Thyroid gland (tissue), 4 donors: ENCODE measurements around the gene MKNK1. TPM values are rescaled to one million over a fixed set of nuclear protein-coding genes. Genes with fewer than 3 reads are reported as not detected.

Experiments used
- DNase-seq, 2 donors: peaks; one replicate each; pipeline ENCODE4 v3.0.0-alpha.2; 2019
- H3K27ac ChIP-seq, 3 donors: fragments of 200-600 bp; sonication (generic); 1 replicate in 2 of 3; 2 replicates in 1 of 3; pipeline ENCODE4 v1.5.1; 2016 to 2019; ENCODE audit warnings: mild to moderate bottlenecking in 1 of 3, moderate library complexity in 1 of 3
- H3K27me3 ChIP-seq: fragments of 200-600 bp; sonication (generic); one replicate; pipeline ENCODE4 v1.5.1; 2019
- H3K36me3 ChIP-seq, 2 donors: fragments of 200-600 bp; sonication (generic); one replicate each; pipeline ENCODE4 v1.5.1; 2016 to 2019
- H3K4me1 ChIP-seq, 2 donors: fragments of 200-600 bp; sonication (generic); one replicate each; pipeline ENCODE4 v1.5.1; 2017 to 2019
- H3K4me3 ChIP-seq, 3 donors: fragments of 200-600 bp; sonication (generic); replicated peaks in 1 of 3; 1 replicate in 2 of 3; 2 replicates in 1 of 3; pipeline ENCODE4 v1.5.1; 2016; ENCODE audit warnings: mild to moderate bottlenecking in 1 of 3
- H3K9me3 ChIP-seq: fragments of 200-600 bp; sonication (generic); one replicate; pipeline ENCODE4 v1.5.1; 2017
- POLR2A ChIP-seq, 2 donors: fragments of 450-650 bp; IDR thresholded peaks; one replicate each; pipeline ENCODE4 v1.6.1; 2017; ENCODE audit warnings: antibody characterized with exemption in 2 of 2, mild to moderate bottlenecking in 2 of 2, moderate library complexity in 1 of 2
- WGBS, 2 donors: methylation state at CpG; one replicate each; pipeline ENCODE4 v1.1.5; 2017; 5-methylcytosine and 5-hydroxymethylcytosine counted together
- intact Hi-C: fragments of 100-400 bp; cut with DNase I; formaldehyde crosslinking; loops from one replicate; pipeline ENCODE4 v1.15.1; 2023
- total RNA-seq, 4 donors: library from RNA; depleted of rRNA; stranded (reverse); fragments of >200 nt; gene quantifications; one replicate each; pipeline ENCODE4 v1.2.3, GENCODE V29; 2016
- TF ChIP-seq, protein P1 (sequence below), 6 experiments: fragments of 200-600 bp in 3 of 6; fragments of 450-650 bp in 3 of 6; sonication (generic) in 3 of 6; IDR thresholded peaks; one replicate each; pipeline ENCODE4 v1.5.1; 2016 to 2019; ENCODE audit warnings: antibody characterized with exemption in 6 of 6, mild to moderate bottlenecking in 2 of 6, inconsistent platforms in 1 of 6, moderate library complexity in 1 of 6

MKNK1 gene
- total RNA-seq, 4 donors from 2014 or later = 20.8 to 29.6 (median 23.4) TPM

DNA sequence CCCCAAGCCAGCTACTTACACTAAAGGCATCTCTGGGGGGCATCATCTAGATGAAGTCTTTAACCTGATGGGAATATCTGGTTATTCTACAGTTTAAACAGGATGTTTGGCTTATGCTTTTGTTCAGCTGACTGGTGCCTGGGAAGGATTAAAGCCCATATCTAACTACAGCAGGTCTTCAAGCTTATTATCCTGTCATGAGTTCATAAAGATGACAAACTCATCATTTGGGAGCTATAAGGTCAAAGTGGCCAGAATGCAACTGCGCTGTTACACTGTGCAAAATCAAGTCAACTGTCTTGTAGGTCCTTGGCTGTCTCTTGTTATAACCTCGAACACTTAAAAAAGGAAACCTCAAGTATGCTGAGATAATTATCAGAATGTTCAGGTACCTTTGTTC, 31.1 kb upstream of the MKNK1 start:
- TF ChIP-seq, protein P1, sequence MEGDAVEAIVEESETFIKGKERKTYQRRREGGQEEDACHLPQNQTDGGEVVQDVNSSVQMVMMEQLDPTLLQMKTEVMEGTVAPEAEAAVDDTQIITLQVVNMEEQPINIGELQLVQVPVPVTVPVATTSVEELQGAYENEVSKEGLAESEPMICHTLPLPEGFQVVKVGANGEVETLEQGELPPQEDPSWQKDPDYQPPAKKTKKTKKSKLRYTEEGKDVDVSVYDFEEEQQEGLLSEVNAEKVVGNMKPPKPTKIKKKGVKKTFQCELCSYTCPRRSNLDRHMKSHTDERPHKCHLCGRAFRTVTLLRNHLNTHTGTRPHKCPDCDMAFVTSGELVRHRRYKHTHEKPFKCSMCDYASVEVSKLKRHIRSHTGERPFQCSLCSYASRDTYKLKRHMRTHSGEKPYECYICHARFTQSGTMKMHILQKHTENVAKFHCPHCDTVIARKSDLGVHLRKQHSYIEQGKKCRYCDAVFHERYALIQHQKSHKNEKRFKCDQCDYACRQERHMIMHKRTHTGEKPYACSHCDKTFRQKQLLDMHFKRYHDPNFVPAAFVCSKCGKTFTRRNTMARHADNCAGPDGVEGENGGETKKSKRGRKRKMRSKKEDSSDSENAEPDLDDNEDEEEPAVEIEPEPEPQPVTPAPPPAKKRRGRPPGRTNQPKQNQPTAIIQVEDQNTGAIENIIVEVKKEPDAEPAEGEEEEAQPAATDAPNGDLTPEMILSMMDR (IDR thresholded peaks at IDR 0.05) = no peak
- no peak for TF ChIP-seq POLR2A (IDR thresholded peaks at IDR 0.05)
- no peak overlapping the region for H3K4me3 ChIP-seq
- H3K9me3 ChIP-seq = no peaks in the 10 kb centered on the region
- DNase-seq = no peak
- no peak overlapping the region for H3K27ac ChIP-seq
- no peaks in the 10 kb centered on the region for H3K4me1 ChIP-seq
- peaks cover 13 to 36% of the 10 kb centered on the region in 2 donors for H3K36me3 ChIP-seq
- H3K27me3 ChIP-seq = no peaks in the 10 kb centered on the region
- 97 to 100% methylated on average over 2 of the region's 2 CpGs for WGBS, 2 donors
- intact Hi-C loops = no loop called here

DNA sequence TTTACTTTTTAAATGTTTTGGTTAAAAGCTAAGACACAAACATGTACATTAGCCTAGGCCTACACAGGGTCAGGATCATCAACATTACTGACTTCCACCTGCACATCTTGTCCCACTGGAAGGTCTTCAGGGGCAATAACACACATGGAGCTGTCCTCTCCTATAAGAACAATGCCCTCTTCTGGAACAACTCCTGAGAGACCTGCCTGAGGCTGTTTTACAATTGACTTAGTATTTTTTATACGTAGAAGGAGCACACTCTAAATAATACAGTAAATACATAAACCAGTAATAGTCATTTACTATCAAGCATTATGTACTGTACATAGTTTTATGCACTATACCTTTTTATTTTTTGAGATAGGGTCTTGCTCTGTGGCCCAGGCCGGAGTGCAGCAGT, 26.7 kb upstream of the MKNK1 start:
- DNase-seq = no peak
- Histone ChIP-seq H3K4me3 (no peak overlapping the region), H3K9me3 (no peaks in the 10 kb centered on the region), H3K36me3 (peaks cover 13 to 29% of the 10 kb centered on the region in 2 donors), H3K27me3 (no peaks in the 10 kb centered on the region), H3K4me1 (no peaks in the 10 kb centered on the region), H3K27ac (no peak overlapping the region)
- WGBS, 2 donors = 82 to 93% methylated on average over 2 of the region's 2 CpGs
- intact Hi-C loops = no loop called here
- TF ChIP-seq, protein P1 (IDR thresholded peaks at IDR 0.05) = no peak

DNA sequence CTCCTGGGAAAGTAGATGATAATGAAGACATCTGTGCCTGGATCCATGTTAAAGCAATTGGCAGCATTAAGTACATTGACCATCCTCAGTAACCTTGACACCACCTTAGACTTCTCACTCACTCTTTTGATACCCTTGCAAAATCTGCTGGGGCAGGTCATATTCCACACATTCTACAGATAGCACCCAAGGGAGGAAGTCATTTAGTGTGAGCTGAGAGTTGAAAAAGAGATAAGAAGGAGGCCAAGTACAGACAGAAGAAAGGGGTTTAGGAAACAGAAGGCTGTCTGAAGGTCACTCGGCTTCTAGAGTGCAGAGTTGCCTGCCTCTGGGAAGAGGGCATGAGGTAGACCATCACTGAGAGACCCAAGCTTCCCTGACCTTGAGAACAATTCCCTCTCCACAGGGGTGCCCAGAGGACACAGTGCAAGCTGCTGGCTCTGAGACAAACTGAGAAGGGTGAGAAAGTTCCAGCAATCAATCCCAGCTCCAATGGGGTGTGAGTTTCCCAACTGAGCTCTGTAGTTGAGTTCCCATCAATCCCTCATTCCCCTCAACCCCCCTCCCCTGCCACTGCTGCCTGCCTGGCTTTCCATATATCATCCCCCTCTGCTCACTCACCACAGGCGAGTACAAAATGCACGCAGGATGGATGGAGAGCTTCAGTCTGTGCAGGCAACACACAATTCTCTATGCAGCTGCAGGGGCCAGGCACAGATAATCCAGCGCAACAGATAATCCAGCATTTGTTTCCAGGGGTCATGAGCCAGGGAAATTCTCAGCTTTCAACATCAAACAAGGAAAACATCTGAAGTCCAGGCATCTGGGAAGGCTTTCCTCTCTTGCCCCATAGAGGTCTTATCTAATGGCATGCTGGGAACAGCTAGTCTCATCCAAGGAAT, 19.9 kb upstream of the MKNK1 start:
- TF ChIP-seq POLR2A (IDR thresholded peaks at IDR 0.05) = no peak
- TF ChIP-seq, protein P1 (IDR thresholded peaks at IDR 0.05) = no peak
- H3K4me1 ChIP-seq = no peaks in the 10 kb centered on the region
- intact Hi-C loops = loop anchor here (5.0 kb wide), 1 partner anchor 98 kb away; no protein-coding TSS in a partner anchor
- no peak for DNase-seq
- no peaks in the 10 kb centered on the region for H3K27me3 ChIP-seq
- no peaks in the 10 kb centered on the region for H3K9me3 ChIP-seq
- no peaks in the 10 kb centered on the region for H3K36me3 ChIP-seq
- no peak overlapping the region for H3K27ac ChIP-seq
- WGBS, 2 donors = 70 to 78% methylated on average over 4 of the region's 4 CpGs
- H3K4me3 ChIP-seq = no peak overlapping the region

DNA sequence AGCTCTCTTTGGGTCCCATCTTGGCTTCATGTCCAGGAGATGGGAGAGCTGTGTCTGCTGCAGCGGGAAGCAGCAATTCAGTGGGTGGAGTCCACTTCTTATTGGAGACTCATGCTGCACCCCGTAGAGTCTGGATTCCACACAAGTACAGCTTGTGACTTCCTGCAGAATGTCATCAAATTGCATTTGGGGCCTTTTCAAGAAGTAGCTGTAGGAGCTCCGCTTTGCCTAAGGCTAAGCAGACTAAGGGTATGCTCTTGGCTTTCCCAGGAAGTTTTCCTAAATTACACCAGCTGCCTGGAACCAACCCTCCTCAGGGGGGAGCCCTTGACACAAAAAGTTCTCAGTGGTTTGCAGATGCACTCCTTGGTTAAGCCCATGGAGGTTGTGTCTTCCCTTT, 18.3 kb upstream of the MKNK1 start:
- TF ChIP-seq, protein P1 (IDR thresholded peaks at IDR 0.05) = peak in 1 of 6 experiments; percentile 32
- TF ChIP-seq POLR2A (IDR thresholded peaks at IDR 0.05) = no peak
- Histone ChIP-seq H3K4me3 (no peak overlapping the region), H3K27ac (no peak overlapping the region), H3K27me3 (no peaks in the 10 kb centered on the region), H3K36me3 (no peaks in the 10 kb centered on the region), H3K4me1 (peaks cover 0 to 2% of the 10 kb centered on the region in 2 donors), H3K9me3 (no peaks in the 10 kb centered on the region)
- intact Hi-C loops = loop anchor here (5.0 kb wide), 1 partner anchor 100 kb away; no protein-coding TSS in a partner anchor
- 57 to 64% methylated on average over 3 of the region's 3 CpGs for WGBS, 2 donors
- no peak for DNase-seq

DNA sequence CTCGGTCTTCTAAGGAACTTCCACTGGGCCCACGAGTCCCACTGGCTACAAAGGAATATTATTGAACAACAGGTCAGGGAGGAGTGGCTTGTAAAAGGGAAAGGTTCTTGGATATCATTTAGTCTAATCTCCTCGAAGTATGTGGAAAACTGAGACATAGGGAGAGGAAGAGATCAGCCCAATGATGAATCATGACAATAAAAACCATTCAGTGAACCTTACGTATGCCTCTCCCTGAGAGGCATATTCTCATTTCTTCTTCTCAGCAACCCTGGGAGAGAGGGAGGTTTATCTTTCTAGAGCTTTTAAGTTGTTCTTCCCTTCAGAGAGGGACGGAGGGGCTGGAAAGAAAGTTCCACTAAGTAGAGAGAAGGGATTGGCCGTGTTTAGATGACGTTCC, 17.9 kb upstream of the MKNK1 start:
- Histone ChIP-seq H3K27ac (no peak overlapping the region), H3K36me3 (no peaks in the 10 kb centered on the region), H3K4me1 (peaks cover 0 to 6% of the 10 kb centered on the region in 2 donors), H3K27me3 (no peaks in the 10 kb centered on the region), H3K9me3 (no peaks in the 10 kb centered on the region), H3K4me3 (no peak overlapping the region)
- DNase-seq = no peak
- intact Hi-C loops = loop anchor here (5.0 kb wide), 1 partner anchor 100 kb away; no protein-coding TSS in a partner anchor
- WGBS, 2 donors = 74 to 78% methylated on average over 7 of the region's 7 CpGs
- TF ChIP-seq, protein P1 (IDR thresholded peaks at IDR 0.05) = no peak
- no peak for TF ChIP-seq POLR2A (IDR thresholded peaks at IDR 0.05)
